ENCODE data around the gene WRAP73.

WRAP73 gene

DNA sequence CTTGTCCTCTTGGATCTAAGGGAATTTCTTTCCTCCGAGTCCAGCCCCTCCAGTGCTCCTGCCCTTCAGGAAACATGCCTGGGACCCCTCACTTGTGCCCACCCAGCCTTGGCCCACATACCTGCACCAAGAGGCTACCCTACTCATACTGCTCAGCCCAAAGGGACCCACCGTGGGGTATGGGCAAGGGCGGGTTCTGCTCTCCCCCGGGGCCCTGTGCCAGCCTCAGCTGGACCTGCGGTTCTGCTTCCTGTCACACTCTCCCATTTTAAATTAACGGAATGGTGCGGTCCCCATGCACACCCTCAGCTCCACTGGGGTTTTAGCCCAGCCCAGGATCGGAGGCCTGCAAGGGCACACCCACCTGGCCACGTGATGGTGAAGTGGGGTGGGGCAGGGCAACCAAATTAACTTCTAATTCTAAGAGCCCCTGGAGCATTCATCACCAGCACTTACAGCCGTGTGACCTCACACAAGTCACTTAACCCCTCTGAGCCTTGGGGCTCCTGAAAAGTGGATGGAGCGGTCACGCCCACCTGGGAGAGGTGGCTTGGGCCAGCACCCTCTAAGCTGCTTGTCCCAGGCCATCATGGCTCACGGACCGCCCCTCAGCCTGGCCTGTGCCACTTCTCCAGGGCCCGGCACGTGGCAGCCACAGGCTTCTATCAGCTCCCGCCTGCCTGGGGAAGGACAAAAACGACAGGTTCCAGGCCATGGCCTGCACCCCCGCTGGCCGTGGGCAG is 30.8 kb upstream of the WRAP73 start:
- no peak overlapping the region for H3K4me3 ChIP-seq (ENCODE audit: low read depth in 1 of 2, low read length in 2 of 2)
- H3K27ac ChIP-seq (ENCODE audit: low read length) = no peak overlapping the region
- H3K36me3 ChIP-seq (ENCODE audit: control insufficient read depth in 1 of 2, insufficient read depth in 2 of 2, low read length in 2 of 2) = no peaks in the 10 kb centered on the region
- H3K9me3 ChIP-seq (ENCODE audit: control insufficient read depth in 1 of 2, low read length in 2 of 2) = no peaks in the 10 kb centered on the region
- no peaks in the 10 kb centered on the region for H3K27me3 ChIP-seq (ENCODE audit: low read depth, low read length)
- H3K4me1 ChIP-seq (ENCODE audit: control insufficient read depth in 1 of 2, insufficient read depth in 2 of 2, low read length in 2 of 2) = peaks cover 0 to 6% of the 10 kb centered on the region in 2 donors

DNA sequence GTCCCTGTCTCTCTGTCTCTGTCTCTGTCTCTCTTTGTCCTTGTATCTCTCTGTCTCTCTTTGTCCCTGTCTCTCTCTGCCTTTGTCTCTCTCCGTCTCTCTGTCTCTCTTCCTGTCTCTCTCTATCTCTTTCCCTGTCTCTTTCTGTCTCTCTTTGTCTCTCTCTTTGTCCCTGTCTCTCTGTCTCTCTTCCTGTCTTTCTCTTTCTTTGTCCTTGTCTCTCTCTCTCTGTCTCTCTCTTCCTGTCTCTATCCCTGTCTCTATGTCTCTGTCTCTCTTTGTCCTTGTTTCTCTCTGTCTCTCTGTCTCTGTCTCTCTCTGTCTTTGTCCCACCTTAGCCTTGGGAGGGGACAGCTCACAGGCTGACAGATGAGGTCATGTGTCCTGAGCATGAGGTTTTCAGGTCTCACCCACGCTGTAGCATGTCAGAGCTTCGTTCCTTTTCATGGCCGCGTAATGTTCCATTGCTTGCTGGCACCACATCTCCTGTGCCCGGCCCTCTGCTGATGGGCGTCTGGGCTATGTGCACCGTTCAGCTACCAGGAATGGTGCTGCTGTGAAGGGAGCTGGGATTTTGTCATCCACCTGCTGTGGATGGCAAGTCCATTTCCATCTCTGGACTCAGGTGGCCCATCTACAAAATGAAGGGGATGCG is 30.0 kb upstream of the WRAP73 start:
- H3K36me3 ChIP-seq (ENCODE audit: control insufficient read depth in 1 of 2, insufficient read depth in 2 of 2, low read length in 2 of 2) = no peaks in the 10 kb centered on the region
- no peak overlapping the region for H3K4me3 ChIP-seq (ENCODE audit: low read depth in 1 of 2, low read length in 2 of 2)
- no peaks in the 10 kb centered on the region for H3K27me3 ChIP-seq (ENCODE audit: low read depth, low read length)
- H3K27ac ChIP-seq (ENCODE audit: low read length) = no peak overlapping the region
- peaks cover 0 to 6% of the 10 kb centered on the region in 2 donors for H3K4me1 ChIP-seq (ENCODE audit: control insufficient read depth in 1 of 2, insufficient read depth in 2 of 2, low read length in 2 of 2)
- H3K9me3 ChIP-seq (ENCODE audit: control insufficient read depth in 1 of 2, low read length in 2 of 2) = no peaks in the 10 kb centered on the region

DNA sequence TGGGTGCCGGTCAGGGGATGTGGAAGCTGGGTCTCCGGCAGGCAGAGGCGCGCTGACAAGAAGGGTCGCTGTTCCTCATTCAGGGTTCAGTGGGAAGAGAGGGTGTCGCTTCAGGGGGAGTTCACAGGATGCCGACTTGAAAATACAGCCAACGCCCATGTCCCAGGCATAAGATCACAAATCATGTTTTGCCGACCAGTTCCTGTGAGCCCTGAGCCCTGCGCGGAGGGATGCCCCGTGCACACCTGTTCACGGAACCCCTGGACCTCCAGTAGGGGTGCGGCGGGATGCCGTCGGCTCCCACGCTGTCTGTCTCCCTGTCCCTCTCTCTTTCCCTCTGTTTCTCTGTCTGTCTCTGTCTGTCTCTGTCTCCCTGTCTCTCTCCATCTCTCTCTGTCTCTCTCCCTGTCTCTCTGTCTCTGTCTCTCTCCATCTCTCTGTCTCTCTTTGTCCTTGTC is 29.2 kb upstream of the WRAP73 start:
- no peak overlapping the region for H3K4me3 ChIP-seq (ENCODE audit: low read depth in 1 of 2, low read length in 2 of 2)
- H3K4me1 ChIP-seq (ENCODE audit: control insufficient read depth in 1 of 2, insufficient read depth in 2 of 2, low read length in 2 of 2) = peaks cover 0 to 6% of the 10 kb centered on the region in 2 donors
- H3K36me3 ChIP-seq (ENCODE audit: control insufficient read depth in 1 of 2, insufficient read depth in 2 of 2, low read length in 2 of 2) = no peaks in the 10 kb centered on the region
- H3K27me3 ChIP-seq (ENCODE audit: low read depth, low read length) = no peaks in the 10 kb centered on the region
- H3K27ac ChIP-seq (ENCODE audit: low read length) = no peak overlapping the region
- no peaks in the 10 kb centered on the region for H3K9me3 ChIP-seq (ENCODE audit: control insufficient read depth in 1 of 2, low read length in 2 of 2)

DNA sequence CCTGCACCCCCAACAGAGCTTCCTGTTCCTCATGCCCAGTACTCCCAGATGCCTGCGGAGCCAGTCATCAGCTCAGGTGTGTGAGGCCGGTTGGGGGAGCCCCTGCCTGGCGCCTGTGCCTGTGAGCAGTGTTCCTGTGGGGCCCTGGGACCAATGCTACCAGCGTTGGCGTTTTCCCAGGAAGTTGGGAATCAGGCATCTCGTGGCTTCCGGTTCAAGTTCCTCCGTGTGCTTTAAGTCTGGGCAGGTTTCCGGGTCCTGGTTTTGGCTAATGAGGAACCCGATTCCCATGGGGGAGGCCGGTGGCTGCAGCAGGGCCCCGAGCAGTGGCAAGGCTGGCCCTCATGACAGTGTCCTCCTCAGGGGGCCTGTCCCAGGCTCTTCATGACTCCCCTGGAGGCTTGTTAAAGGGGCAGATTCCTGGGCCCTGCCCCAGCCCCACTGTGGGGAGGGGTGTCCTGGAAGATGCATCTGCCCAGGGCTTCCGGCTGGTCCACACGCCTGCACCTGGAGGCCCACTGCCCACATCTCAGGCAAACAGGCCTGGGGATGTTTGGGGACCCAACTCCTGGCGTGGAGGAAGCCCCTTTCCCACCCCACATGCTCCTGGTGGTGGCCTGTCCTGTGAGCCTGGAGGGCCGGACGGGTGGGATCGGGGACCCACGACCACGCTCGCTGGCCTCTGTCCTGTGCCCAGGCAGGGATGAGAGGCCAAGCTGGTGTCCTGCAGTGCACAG is 28.6 kb upstream of the WRAP73 start:
- H3K4me3 ChIP-seq (ENCODE audit: low read depth in 1 of 2, low read length in 2 of 2) = no peak overlapping the region
- H3K36me3 ChIP-seq (ENCODE audit: control insufficient read depth in 1 of 2, insufficient read depth in 2 of 2, low read length in 2 of 2) = no peaks in the 10 kb centered on the region
- H3K4me1 ChIP-seq (ENCODE audit: control insufficient read depth in 1 of 2, insufficient read depth in 2 of 2, low read length in 2 of 2) = peaks cover 0 to 6% of the 10 kb centered on the region in 2 donors
- no peaks in the 10 kb centered on the region for H3K9me3 ChIP-seq (ENCODE audit: control insufficient read depth in 1 of 2, low read length in 2 of 2)
- H3K27me3 ChIP-seq (ENCODE audit: low read depth, low read length) = no peaks in the 10 kb centered on the region
- no peak overlapping the region for H3K27ac ChIP-seq (ENCODE audit: low read length)

DNA sequence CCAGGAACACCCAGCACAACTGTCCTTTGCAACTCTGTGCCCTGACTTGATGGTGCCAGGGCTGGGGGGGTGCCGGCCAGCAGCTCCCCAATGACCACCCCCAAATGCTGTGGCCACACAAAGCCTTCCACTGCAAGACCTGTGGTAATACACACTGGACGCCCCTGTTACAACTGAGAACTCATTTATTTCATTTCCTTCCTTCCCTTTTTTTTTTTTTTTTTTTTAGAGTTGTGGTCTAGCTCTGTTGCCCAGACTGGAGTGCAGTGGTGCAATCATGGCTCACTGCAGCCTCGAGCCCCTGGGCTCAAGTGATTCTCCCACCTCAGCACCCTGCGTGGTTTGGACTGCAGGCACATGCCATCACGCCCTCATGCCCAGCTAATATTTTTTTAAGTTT is 27.6 kb upstream of the WRAP73 start:
- Histone ChIP-seq H3K4me1 (ENCODE audit: control insufficient read depth in 1 of 2, insufficient read depth in 2 of 2, low read length in 2 of 2) (peaks cover 0 to 6% of the 10 kb centered on the region in 2 donors), H3K27ac (ENCODE audit: low read length) (no peak overlapping the region), H3K9me3 (ENCODE audit: control insufficient read depth in 1 of 2, low read length in 2 of 2) (no peaks in the 10 kb centered on the region), H3K4me3 (ENCODE audit: low read depth in 1 of 2, low read length in 2 of 2) (no peak overlapping the region), H3K36me3 (ENCODE audit: control insufficient read depth in 1 of 2, insufficient read depth in 2 of 2, low read length in 2 of 2) (no peaks in the 10 kb centered on the region), H3K27me3 (ENCODE audit: low read depth, low read length) (no peaks in the 10 kb centered on the region)

DNA sequence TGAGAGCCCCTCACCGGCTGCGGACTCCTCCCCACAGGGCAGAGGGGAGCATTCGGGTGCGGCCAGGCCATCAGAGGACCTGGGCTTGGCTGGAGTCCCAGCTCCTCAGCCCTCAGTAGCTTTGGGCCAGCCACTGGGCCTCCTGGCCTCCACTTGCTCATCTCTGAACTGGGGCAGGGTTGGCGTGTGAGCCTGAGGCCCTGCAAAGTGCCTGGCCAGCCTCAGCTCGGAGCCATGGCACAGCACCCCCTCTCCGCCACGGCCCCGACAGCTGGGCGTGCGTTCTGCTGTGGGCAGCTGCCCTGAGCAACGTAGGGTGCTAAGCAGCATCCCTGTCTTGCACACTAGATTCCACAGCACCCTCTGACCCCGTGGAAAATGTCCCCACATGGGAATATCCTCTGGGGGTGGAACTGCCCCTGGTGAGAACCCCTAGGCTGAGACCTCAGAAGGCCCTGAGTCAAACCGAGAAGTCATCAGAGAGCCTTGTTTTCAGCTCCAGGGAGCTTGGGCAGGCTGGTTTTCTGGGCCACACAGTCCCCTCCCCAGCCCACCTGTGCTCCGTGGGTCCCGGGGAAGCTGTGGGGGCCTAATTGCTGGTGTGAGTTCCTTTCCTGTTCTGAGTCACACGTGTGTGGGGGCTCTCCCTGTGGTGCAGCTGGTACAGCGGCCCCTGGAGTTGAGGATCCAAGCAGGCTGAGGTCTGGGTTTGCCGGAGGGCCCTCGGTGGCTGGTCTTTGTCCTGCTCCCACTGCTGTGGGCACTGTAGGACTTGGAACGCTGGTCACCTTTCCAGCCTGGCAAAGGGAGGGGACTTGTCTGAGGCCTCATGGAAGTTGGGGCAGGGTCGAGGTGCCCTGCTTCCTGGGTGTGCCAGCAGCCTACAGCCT is 26.9 kb upstream of the WRAP73 start:
- peaks cover 0 to 6% of the 10 kb centered on the region in 2 donors for H3K4me1 ChIP-seq (ENCODE audit: control insufficient read depth in 1 of 2, insufficient read depth in 2 of 2, low read length in 2 of 2)
- no peaks in the 10 kb centered on the region for H3K36me3 ChIP-seq (ENCODE audit: control insufficient read depth in 1 of 2, insufficient read depth in 2 of 2, low read length in 2 of 2)
- H3K9me3 ChIP-seq (ENCODE audit: control insufficient read depth in 1 of 2, low read length in 2 of 2) = no peaks in the 10 kb centered on the region
- no peak overlapping the region for H3K27ac ChIP-seq (ENCODE audit: low read length)
- no peaks in the 10 kb centered on the region for H3K27me3 ChIP-seq (ENCODE audit: low read depth, low read length)
- no peak overlapping the region for H3K4me3 ChIP-seq (ENCODE audit: low read depth in 1 of 2, low read length in 2 of 2)

DNA sequence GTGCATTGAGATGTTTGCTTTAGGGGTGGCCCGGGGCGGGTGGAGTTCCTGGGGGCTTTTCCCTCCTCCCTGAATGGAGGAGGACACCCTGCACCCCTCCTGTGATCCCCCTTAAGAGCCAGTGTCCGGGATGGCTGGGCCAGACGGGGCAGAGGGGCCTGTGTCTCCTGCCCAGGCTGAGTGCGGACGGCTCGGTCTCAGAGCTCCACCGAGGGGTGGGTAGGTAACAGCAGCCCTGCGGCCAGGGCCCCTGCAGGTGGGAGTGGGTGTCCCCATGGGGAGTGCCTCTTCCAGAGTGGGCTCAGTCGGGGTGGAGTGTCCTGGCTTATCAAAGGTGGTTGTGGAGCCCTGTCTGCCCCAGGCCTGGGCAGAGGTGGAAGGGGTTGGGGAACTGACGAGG is 25.5 kb upstream of the WRAP73 start:
- H3K4me1 ChIP-seq (ENCODE audit: control insufficient read depth in 1 of 2, insufficient read depth in 2 of 2, low read length in 2 of 2) = peaks cover 0 to 6% of the 10 kb centered on the region in 2 donors
- H3K4me3 ChIP-seq (ENCODE audit: low read depth in 1 of 2, low read length in 2 of 2) = no peak overlapping the region
- no peaks in the 10 kb centered on the region for H3K27me3 ChIP-seq (ENCODE audit: low read depth, low read length)
- H3K9me3 ChIP-seq (ENCODE audit: control insufficient read depth in 1 of 2, low read length in 2 of 2) = no peaks in the 10 kb centered on the region
- H3K36me3 ChIP-seq (ENCODE audit: control insufficient read depth in 1 of 2, insufficient read depth in 2 of 2, low read length in 2 of 2) = no peaks in the 10 kb centered on the region
- H3K27ac ChIP-seq (ENCODE audit: low read length) = no peak overlapping the region

DNA sequence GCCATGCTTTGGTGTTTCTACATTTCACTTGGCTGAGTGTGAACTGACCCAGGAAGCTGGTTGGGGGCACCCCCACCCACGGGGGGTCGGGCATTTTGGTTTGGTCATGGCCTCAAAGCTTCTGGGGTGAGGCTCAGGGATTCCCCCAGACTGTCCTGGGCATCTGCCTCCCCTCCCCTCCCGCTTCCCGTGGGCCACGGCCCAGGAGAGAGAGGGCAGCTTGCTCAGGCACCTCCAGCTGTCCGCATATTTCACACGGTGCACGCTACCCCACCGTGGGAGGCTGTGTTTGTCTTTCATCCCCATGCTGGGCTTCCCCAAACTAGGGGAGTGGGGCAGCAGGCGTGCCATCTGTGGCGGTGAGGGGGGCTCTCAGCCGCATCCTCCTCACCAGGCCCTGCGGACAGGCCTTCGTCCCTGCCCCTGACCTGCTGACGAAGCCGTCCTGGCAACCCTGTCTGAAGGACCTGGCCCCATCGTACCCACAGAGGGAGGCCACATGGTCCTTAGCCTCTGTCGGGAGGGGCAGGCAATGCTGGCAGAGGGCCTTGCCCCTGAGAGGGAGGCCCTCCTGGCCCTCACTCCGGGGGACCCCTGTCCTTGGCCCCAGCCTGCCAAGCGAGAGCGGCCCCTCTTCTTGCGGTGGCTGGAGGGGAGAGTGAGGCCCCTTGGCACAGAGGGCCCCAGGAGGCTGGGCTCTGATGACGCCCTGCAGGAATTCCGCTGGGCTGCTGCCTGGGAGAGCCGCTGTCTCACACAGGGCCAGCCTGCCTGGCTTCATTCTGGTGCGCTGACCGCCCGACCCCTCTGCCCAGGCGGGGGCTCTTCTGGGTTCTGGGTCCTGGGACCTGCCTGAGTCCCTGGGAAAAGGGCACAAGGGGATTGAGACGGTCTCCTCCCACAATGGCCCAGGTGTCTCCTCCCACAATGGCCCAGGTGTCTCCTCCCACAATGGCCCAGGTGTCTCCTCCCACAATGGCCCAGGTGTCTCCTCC is 24.5 kb upstream of the WRAP73 start:
- Histone ChIP-seq H3K27ac (ENCODE audit: low read length) (no peak overlapping the region), H3K36me3 (ENCODE audit: control insufficient read depth in 1 of 2, insufficient read depth in 2 of 2, low read length in 2 of 2) (no peaks in the 10 kb centered on the region), H3K27me3 (ENCODE audit: low read depth, low read length) (no peaks in the 10 kb centered on the region), H3K4me3 (ENCODE audit: low read depth in 1 of 2, low read length in 2 of 2) (no peak overlapping the region), H3K9me3 (ENCODE audit: control insufficient read depth in 1 of 2, low read length in 2 of 2) (no peaks in the 10 kb centered on the region), H3K4me1 (ENCODE audit: control insufficient read depth in 1 of 2, insufficient read depth in 2 of 2, low read length in 2 of 2) (peaks cover 0 to 6% of the 10 kb centered on the region in 2 donors)

DNA sequence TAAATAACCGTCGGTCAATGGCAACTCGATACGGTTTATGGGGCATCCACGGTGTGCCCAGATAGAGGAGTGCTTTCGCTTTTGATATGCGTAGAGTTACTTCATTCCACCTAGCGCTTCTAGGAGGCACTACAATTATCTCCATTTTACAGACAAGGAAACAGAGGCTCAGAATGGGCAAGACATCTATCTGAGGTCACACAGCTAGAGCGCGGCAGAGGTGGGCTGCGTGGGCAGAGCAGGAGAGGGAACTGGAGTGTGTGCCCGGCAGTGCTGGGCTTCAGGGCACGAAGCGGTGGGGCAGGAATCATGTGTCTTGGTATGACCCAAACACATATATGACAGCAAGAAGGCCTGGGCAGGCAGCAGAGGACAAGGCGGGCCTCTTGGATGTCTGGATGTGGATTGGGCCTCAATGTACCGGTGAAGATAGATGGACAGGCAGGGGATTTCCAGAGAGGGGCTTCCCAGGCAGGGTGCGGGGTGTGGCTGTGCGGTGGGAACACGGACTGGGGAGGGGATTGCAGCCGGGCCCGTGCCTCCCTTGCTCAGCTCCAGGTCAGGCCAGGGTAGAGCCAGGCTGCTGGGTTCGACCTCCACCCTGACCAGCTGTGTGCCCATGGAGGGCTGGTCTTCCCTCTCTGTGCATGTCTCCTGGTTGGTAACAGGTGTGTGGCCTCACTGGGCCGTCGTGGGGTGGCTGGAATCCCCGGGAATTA is 23.6 kb upstream of the WRAP73 start:
- no peak overlapping the region for H3K27ac ChIP-seq (ENCODE audit: low read length)

More for the DNA sequence above, 23.6 kb upstream of the WRAP73 start:
- H3K4me3 ChIP-seq (ENCODE audit: low read depth in 1 of 2, low read length in 2 of 2) = no peak overlapping the region
- no peaks in the 10 kb centered on the region for H3K27me3 ChIP-seq (ENCODE audit: low read depth, low read length)
- H3K4me1 ChIP-seq (ENCODE audit: control insufficient read depth in 1 of 2, insufficient read depth in 2 of 2, low read length in 2 of 2) = peaks cover 0 to 2% of the 10 kb centered on the region in 2 donors
- H3K9me3 ChIP-seq (ENCODE audit: control insufficient read depth in 1 of 2, low read length in 2 of 2) = no peaks in the 10 kb centered on the region
- H3K36me3 ChIP-seq (ENCODE audit: control insufficient read depth in 1 of 2, insufficient read depth in 2 of 2, low read length in 2 of 2) = no peaks in the 10 kb centered on the region

Measured in muscle layer of duodenum (tissue), 2 donors.